T-helper 1 cell treated with Interleukin-12 subunit alpha and Interleukin-12 subunit beta and Interleukin-4 antibody, amounts not matched to agents 30 ng/mL and 1 ng/mL, for 36 hours (primary cell): ENCODE data around the gene CA5A. TPM values are rescaled to one million over a fixed set of nuclear protein-coding genes. Genes with fewer than 3 reads are reported as not detected.
"Not testable (repeated sequence)": the region's sequence is repeated elsewhere in the genome, so short reads cannot be mapped to it uniquely, and the experiment has no call there.

ENCODE experiments used
- intact Hi-C: fragments of 100-400 bp; cut with micrococcal nuclease; formaldehyde crosslinking; loops from one replicate; pipeline ENCODE4 v1.15.1; 2024
- total RNA-seq: library from RNA; stranded (reverse); gene quantifications from 2 replicates; pipeline ENCODE4 v1.2.3, GENCODE V29; 2022

The CA5A gene
- total RNA-seq, 1 donor from 2014 or later: not detected

DNA sequence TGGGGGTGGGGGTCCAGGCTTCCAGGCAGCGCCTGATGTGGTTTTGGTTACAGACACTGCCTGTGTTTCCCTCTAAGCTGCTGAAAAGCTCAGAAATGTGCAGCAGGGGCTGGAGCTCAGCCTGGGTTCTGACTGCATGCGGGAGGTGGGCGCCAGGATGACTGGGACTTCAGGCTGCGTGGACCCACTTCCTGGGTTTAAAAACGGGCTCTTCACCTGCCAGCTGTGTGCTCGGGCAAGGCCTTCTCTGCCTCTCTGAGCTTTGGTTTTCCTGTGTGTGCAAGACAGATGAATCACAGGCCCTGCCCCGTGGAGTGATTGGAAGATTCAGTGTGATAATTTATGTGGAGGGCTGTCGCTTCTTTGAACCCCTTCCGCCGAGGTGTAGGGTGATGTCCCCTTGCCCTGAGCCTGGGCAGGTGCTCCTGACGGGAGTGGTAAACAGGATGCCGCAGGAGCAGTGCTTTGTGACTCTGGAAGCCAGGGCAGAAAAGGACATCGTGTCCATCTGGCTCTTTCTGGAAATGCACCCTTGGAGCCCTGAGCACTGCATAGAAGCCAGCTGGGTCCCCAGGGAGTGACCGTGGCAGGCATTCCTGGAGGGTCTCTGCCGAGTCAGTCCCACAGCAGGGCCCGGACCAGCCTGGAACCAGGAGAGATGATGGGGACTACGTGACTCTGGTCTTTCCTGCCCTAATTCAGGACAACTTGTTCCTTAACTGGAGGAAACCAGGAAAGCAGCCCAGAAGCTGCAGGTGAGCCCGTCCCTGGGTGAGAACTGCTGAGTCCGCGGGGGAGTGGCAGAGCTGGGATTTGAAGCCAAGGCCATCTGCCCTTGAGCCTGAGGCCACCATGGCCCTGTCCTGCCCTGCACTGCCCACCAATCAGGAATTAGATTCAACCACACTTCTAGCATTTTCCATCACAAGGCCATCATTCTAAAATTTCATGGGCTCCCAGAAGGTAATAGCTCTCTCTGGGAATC lies 38.5 kb downstream of the CA5A start:
- intact Hi-C loops: no loop called here

DNA sequence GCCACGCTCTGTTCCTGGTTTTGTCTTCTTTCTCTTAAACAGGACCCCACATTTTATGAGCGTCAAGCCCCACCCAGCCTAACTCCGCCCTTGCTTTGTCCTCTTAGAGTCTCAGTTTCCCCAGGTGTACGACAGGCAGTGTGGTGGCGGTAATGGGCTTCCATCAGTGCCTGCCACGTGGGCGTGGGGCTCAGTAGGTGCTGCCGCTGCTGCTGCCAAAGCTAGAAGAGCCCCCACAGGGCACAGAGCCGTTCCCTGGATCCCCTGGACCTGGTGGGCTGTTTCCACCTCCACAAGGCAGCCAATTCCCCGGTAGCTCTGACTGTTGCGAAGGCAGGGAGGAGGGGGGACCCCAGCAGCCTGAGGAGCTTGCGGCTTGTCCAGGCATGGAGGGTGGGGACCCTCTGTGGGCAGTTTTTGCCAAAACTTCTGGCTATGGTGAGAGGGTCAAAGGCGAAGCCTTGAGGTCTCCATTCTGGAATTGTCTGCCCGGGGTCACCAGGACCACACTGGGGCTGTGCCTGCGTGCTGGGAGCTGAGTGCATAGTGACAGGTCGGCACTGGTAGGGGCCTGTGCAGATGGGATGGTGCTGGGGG lies 39.3 kb downstream of the CA5A start:
- intact Hi-C loops: not testable (repeated sequence)

- intact Hi-C loops: not testable (repeated sequence)
Measured at GRCh38 chr16:87896176-87896890, 40.0 kb downstream of the CA5A start.

DNA sequence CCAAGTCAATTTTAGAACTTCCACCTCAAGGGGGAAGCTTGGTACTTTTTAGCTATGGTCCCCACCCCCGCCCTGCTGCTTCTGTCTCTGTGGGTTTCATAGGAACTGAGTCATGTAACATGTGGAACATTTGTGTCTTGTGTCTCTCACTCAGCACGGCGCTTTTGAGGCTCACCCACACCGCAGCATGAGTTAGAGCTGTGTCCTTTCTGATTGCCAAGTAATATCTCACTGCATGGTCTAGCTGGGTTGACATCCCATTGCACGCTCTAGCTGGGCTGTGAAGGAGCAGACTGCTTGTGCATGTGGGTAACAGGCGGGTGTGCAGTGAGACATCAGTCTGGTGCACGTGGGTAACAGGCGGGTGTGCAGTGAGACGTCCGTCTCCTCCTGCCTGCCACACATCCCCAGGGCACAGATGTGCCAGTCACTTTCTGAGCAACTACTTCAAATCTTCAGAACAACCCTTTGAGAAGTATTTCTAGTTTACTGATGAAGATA lies 40.6 kb downstream of the CA5A start:
- intact Hi-C loops: loop anchor here (1.0 kb wide), 7 partner anchors 14 to 116 kb away; partner anchors contain the start of gene BANP

GRCh38 chr16:87894005-87894404 lies 42.3 kb downstream of the CA5A start:
- intact Hi-C loops: not testable (repeated sequence)

DNA sequence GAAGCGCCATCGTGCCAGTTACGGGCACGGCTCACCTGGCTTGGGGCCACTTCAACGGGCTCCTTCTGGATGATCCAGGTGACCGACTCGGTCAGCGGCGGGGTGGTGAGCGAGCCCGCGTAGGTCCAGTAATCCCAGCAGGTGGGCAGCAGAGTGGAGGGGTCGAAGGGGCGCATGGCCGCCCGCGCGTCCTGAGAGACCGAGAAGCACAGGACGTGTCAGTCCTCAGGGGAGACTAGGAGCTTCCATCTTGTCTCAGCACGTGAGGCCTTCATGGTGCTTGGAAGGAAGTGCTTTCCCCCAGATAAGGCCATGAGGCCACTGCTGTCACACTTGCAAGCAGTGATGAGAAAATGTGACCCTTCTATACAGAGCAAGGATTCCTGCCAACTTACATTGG lies 44.6 kb downstream of the CA5A start:
- intact Hi-C loops: no loop called here

GRCh38 chr16:87889762-87890161 lies 46.6 kb downstream of the CA5A start:
- intact Hi-C loops: not testable (repeated sequence)

DNA sequence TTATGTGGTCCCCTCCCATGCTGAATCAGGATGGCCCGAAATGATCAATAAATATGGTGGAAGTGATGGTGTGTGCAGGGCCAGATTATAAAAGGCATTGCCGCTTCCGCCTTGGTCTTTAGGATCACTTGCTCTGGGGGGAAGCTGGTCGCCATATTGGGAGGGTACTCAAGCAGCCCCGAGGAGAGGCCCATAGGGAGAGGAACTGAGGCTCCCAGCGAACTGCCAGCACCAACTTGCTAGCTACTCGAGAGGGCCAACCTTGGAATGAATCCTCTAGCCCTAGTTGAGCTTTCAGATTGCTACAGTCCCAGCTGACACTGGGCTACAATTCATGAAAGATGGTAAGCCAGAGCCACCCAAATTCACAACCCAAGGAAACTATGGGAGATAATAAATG lies 48.0 kb downstream of the CA5A start:
- intact Hi-C loops: not testable (repeated sequence)

DNA sequence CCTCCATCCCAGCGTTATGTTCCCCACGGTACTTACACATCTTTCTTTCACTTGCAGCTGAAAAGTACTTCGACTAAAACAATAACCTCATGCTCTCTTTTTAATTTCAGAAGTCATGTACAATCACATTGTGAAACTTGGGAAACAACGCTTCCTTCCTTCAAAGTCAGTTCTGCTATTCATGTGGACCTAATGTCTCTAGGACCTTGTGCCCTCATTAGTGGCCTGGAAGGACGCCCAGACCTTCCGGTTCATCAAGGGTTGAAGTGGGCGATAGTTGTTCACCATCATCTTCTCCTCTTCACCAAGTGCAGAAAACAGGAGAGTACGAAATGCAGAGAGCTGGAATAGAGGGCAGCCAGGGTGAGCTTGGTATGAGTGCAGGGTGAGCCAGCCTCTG lies 48.4 kb downstream of the CA5A start:
- intact Hi-C loops: not testable (repeated sequence)

DNA sequence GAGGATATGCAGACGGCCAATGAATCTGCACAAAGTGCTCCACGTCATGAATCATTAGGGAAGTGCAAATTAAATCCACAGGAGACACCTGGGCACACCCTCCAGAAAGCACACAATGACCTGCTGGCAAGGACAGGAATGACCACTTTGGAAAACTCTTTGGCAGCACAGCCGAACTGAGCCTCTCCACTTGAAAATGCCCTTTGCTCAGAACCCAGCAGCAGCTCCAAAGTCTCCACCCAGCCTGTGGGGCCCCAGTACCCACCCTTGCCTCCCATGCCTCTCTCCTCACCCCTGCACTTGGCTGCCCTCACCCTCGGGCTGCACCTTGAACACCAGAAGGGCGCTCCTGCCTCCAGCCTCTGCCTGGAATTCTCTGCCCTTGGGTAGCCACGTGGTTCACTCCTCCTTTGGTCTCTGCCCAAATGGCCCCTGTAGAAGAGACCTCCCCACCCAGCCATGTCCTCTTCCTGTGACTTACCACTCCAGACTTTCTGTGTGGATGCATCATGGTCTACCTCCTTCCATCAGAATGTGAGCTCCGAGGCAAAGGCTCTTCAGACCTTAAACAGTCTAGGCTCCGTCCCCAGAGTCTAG lies 50.9 kb downstream of the CA5A start:
- intact Hi-C loops: not testable (repeated sequence)

DNA sequence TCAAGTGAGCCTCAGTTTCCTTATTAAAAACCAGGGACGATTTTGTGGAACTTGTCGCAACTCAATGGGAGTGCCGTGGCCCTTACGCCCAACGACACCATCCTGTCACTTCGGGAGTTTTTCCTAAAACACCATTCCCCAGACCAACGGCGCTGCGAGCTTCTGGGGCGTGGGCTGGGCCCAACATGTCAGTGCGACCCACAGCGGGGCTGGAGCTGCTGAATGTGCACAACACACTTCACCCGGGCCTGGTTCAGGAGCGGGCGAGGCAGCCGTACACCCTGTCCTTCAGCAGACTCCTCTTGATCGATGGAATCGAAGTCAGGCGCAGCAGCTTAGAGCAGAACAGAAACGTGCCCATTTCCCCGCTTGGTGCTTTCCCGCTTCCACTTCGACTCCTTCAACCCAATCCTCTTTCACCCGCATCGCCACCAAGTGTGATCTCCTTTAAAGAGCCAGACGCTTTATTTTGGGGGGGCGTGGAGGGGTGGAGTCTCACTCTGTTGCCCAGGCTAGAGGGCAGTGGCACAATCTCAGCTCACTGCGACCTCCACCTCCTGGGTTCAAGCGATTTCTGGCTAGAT lies 53.8 kb downstream of the CA5A start:
- intact Hi-C loops: no loop called here

DNA sequence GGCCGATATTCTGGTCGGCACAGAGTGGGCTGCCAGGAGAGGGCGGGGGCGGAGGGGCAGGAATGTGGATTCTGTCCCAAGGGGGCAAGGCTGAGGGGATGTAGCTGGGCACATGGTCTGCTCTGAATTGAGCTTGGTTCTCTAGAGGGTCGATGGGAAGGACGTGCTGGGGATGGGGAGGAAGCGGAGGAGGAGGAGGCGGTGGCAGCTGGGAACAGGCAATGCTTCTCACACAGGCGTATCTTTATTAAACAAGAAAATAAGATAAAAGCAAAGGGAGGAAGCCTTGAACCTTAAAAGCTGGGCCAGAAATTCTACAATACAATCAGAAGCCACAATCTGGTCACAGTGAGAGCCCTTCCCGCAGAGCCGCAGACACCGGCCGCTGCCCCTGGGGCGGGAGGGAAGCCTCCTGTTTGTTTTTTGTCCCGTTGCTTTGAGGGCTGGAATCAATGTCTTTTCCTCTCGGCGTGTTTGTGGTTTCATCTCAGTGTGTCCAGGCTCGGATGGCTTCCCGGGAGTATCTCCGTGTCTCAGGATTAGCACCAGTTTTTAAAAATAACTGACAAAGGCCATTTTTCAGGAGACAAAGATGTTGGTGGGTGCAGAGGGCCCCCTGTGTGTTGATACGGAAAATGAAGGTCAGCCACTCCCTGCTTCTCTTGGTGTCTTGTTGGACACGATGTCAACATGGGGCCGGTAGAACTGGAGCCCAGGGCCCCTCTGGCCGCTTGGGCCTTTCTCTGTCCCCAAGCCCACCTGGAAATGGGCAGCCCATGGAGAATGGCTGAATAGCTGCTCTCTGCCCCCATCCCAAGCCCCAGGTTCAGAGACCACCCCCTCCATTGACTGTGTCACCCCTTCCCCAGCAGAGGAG lies 54.8 kb downstream of the CA5A start:
- intact Hi-C loops: no loop called here

DNA sequence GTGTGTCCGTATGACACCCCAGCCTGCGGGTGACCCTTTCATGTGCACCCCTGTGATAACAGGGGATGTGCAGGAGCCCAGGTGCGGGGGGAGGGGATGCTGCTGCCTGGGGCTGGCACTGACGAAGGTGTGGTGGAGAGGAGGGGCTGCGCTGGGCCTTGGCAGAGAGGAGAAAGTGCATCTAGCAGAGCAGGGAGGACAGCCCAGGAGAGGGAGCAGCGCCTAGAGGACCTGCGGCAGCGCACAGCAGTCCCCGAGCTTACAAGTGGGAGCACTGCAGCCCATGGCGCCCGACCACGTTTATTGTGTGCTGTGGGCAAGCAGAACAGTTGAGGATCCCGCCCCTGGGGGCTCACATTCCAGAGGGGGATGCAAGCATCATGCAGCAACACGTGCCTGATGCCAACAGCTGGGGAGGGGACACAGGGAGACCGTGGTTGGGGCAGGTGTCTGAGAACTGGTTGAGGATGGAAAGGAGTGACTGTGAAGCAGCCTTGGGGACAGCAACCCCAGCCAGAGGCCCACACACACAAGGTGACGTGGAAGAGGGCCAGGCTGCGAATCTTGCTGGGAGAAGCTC lies 56.1 kb downstream of the CA5A start:
- intact Hi-C loops: no loop called here

GRCh38 chr16:87879411-87880013 lies 56.8 kb downstream of the CA5A start:
- intact Hi-C loops: not testable (repeated sequence)

GRCh38 chr16:87878704-87879103 lies 57.6 kb downstream of the CA5A start:
- intact Hi-C loops: no loop called here

- intact Hi-C loops: no loop called here
Measured at GRCh38 chr16:87877942-87878507, 58.3 kb downstream of the CA5A start.

GRCh38 chr16:87874639-87875427 lies 61.5 kb downstream of the CA5A start:
- intact Hi-C loops: loop anchor here (1.0 to 2.0 kb wide), 3 partner anchors 20 to 486 kb away; no protein-coding TSS in a partner anchor
